Gastrocnemius medialis (tissue), 4 donors: ENCODE results near the gene ZNF668. TPM values are rescaled to one million over a fixed set of nuclear protein-coding genes. Genes with fewer than 3 reads are reported as not detected.

Experiments used
- ATAC-seq, 2 donors: fragments of 150-250 bp; one replicate each; pipeline ENCODE4 v1.9.1; 2016
- DNase-seq, 2 donors: peaks; one replicate each; pipeline ENCODE4 v3.0.0-alpha.2; 2019
- H3K27ac ChIP-seq, 4 donors: fragments of 200-600 bp; sonication (generic); 1 replicate in 1 of 4; 2 replicates in 3 of 4; pipeline ENCODE4 v1.5.1; 2016 to 2018; ENCODE audit warnings: mild to moderate bottlenecking in 2 of 4, moderate library complexity in 1 of 4
- H3K27me3 ChIP-seq, 3 donors: fragments of 200-600 bp; sonication (generic) in 2 of 3; 1 replicate in 1 of 3; 2 replicates in 2 of 3; pipeline versions ENCODE4 v1.5.1 to v1.6.0; 2016 to 2019; ENCODE audit warnings: mild to moderate bottlenecking in 1 of 3, moderate library complexity in 1 of 3
- H3K36me3 ChIP-seq, 2 donors: fragments of 200-600 bp; sonication (generic) in 1 of 2; one replicate each; pipeline ENCODE4 v1.5.1; 2017 to 2018
- H3K4me1 ChIP-seq, 2 donors: fragments of 200-600 bp; sonication (generic) in 1 of 2; one replicate each; pipeline ENCODE4 v1.5.1; 2016 to 2017; ENCODE audit warnings: mild to moderate bottlenecking in 2 of 2
- H3K4me3 ChIP-seq, 4 donors: fragments of 200-600 bp; sonication (generic) in 3 of 4; 1 replicate in 1 of 4; 2 replicates in 3 of 4; pipeline ENCODE4 v1.5.1; 2016 to 2019; ENCODE audit warnings: mild to moderate bottlenecking in 2 of 4
- H3K9me3 ChIP-seq, 3 donors: fragments of 200-600 bp; sonication (generic) in 2 of 3; 1 replicate in 1 of 3; 2 replicates in 2 of 3; pipeline ENCODE4 v1.5.1; 2016 to 2019
- CTCF ChIP-seq, 5 experiments: fragments of 450-650 bp in 3 of 5; fragments of 200-600 bp in 2 of 5; sonication (generic) in 2 of 5; IDR thresholded peaks in 4 of 5; conservative IDR thresholded peaks in 1 of 5; 1 replicate in 4 of 5; 2 replicates in 1 of 5; pipeline ENCODE4 v1.5.1; 2016 to 2019; ENCODE audit warnings: antibody characterized with exemption in 5 of 5, mild to moderate bottlenecking in 3 of 5, moderate library complexity in 3 of 5
- POLR2A ChIP-seq, 2 donors: fragments of 450-650 bp; IDR thresholded peaks; one replicate each; pipeline ENCODE4 v1.6.1; 2017; ENCODE audit warnings: antibody characterized with exemption in 2 of 2, mild to moderate bottlenecking in 2 of 2, moderate library complexity in 2 of 2
- in situ Hi-C, 4 donors: fragments of 200-750 bp; cut with MboI; loops; one replicate each; pipeline versions ENCODE4 v1.15.0 to v1.8.0; 2017; ENCODE audit warnings: low sequenced_read_pairs in 4 of 4
- intact Hi-C: fragments of 100-400 bp; cut with DNase I; formaldehyde crosslinking; loops from one replicate; pipeline ENCODE4 v1.15.1; 2023; ENCODE audit warnings: low total_unique reads
- total RNA-seq, 4 donors: library from RNA; depleted of rRNA; stranded (reverse); fragments of >200 nt; gene quantifications; one replicate each; pipeline versions ENCODE4 v1.1.0 to v1.2.3, GENCODE V29; 2016

ZNF668 gene
- total RNA-seq, 4 donors from 2014 or later, result 6.6 to 16.0 (median 11.0) TPM

- Histone ChIP-seq H3K9me3 (no peaks in the 10 kb centered on the region), H3K4me1 (no peaks in the 10 kb centered on the region), H3K27me3 (no peaks in the 10 kb centered on the region), H3K36me3 (peaks cover 0 to 35% of the 10 kb centered on the region in 2 donors), H3K4me3 (no peak overlapping the region), H3K27ac (no peak overlapping the region)
- no peak for ATAC-seq
- in situ Hi-C loops (loop anchor here in 1 of 4 donors (25.0 kb wide), 1 partner anchor 96 kb away; the partner anchor contains the start of gene HSD3B7), intact Hi-C loops (no loop called here)
- TF ChIP-seq POLR2A (IDR thresholded peaks at IDR 0.05), result no peak
- TF ChIP-seq CTCF (IDR thresholded peaks at IDR 0.05 in 4 of 5, conservative IDR thresholded peaks at IDR 0.05 in 1 of 5), result no peak
- DNase-seq, result no peak
These were observed 9.0 kb upstream of the ZNF668 start for GRCh38 chr16:31083081-31083480.

DNA sequence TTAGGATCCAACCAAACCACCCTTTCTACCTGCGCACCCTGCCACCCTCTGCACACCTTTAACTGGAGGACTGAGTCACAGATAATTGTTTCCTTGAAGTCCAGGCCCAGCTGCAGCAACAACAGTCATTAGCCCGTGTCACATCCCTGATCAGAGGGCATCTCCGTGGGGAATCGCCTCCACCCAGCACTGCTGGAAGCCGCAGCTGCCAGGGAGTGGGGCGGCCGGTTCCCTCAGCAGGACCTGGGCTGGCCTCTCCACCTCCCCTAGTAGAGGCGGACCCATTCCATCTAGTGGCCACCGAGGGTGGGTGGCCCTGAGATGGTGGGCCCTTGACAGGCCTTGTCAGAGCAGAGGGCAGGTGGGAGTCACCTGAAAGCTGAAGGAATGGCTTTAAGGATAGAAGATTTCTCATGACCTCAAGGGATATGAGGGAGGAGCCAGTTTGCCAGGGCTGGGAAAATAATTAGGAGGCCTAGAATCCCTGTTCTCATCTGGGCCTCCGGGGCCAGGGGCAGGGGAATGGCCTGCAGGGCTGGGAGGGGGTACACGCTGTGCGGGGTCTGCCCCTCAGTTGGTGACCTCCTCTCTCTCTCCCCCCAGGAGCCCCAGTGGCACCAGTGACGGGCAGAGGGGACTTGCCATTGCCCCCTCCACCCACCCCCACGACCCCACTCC lies 8.5 kb upstream of the ZNF668 start:
- Histone ChIP-seq H3K9me3 (no peaks in the 10 kb centered on the region), H3K36me3 (peaks cover 0 to 41% of the 10 kb centered on the region in 2 donors), H3K27me3 (no peaks in the 10 kb centered on the region), H3K4me1 (no peaks in the 10 kb centered on the region), H3K27ac (no peak overlapping the region), H3K4me3 (no peak overlapping the region)
- DNase-seq, result no peak
- no peak for ATAC-seq
- intact Hi-C loops (no loop called here), in situ Hi-C loops (loop anchor here in 1 of 4 donors (25.0 kb wide), 1 partner anchor 95 kb away; the partner anchor contains the start of gene HSD3B7)
- TF ChIP-seq POLR2A (IDR thresholded peaks at IDR 0.05), result no peak
- TF ChIP-seq CTCF (IDR thresholded peaks at IDR 0.05 in 4 of 5, conservative IDR thresholded peaks at IDR 0.05 in 1 of 5), result no peak

DNA sequence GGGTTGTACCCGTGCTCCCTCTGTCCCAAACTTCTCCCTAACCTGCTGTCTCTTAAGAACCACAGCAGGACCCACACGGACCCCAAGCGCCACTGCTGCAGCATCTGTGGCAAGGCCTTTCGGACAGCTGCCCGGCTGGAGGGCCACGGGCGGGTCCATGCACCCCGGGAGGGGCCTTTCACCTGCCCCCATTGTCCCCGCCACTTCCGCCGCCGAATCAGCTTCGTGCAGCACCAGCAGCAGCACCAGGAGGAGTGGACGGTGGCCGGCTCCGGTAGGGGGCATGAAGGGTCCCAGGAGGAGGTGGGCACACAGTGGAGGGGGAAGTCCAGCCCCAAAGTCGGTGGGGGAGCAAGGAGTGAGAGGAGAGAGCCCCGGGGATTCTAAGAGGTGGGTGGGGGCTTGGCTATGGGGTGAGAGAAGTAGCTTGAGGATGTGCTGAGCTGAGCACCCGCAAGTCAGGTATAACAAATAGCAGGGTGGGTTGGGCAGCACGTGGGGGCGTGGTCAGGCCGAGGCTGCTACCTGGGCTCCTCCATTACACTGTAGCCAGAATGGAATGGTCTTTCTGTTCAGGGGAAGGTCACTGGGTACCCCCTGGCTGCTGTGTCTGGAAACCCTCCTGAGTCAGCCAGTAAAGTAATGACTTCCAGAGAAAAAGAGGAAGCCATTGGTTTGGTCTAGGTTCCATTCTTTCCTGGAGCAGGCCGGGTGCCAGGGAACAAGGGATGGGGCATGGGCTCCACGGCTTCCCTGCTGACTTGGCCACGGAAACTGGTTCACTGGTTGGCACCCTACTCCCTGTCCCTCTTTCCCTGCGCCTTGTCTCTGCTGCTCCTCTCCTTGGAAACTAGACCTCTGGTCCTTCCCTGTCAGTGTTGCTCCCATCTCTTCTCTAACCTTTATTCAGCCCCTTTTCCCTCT lies 7.7 kb upstream of the ZNF668 start:
- Histone ChIP-seq H3K27ac (no peak overlapping the region), H3K27me3 (no peaks in the 10 kb centered on the region), H3K4me1 (no peaks in the 10 kb centered on the region), H3K36me3 (peaks cover 0 to 49% of the 10 kb centered on the region in 2 donors), H3K9me3 (no peaks in the 10 kb centered on the region), H3K4me3 (no peak overlapping the region)
- no peak for TF ChIP-seq POLR2A (IDR thresholded peaks at IDR 0.05)
- TF ChIP-seq CTCF (IDR thresholded peaks at IDR 0.05 in 4 of 5, conservative IDR thresholded peaks at IDR 0.05 in 1 of 5), result no peak
- intact Hi-C loops, result no loop called here
- ATAC-seq, result no peak
- in situ Hi-C loops, result loop anchor here in 1 of 4 donors (25.0 kb wide), 1 partner anchor 94 kb away; the partner anchor contains the start of gene HSD3B7
- DNase-seq, result no peak

DNA sequence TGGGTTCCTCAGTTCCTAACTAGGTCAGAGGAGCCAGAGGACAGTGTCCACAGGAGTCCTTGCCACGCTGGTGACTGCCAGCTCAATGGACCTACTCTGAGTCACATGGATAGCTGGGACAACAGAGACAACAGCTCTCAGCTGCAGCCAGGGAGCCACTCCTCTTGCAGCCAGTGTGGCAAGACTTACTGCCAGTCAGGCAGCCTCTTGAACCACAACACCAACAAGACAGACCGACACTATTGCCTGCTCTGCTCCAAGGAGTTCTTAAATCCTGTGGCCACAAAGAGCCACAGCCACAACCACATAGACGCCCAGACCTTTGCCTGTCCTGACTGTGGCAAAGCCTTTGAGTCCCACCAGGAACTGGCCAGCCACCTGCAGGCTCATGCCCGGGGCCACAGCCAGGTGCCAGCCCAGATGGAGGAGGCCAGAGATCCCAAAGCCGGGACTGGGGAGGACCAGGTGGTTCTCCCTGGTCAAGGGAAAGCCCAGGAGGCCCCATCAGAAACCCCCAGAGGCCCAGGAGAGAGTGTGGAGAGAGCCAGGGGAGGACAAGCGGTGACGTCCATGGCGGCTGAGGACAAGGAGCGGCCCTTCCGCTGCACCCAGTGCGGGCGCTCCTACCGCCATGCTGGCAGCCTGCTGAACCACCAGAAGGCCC lies 6.8 kb upstream of the ZNF668 start:
- Histone ChIP-seq H3K27ac (no peak overlapping the region), H3K4me1 (peaks cover 0 to under 1% of the 10 kb centered on the region in 2 donors), H3K9me3 (no peaks in the 10 kb centered on the region), H3K36me3 (peaks cover 0 to 55% of the 10 kb centered on the region in 2 donors), H3K4me3 (no peak overlapping the region), H3K27me3 (no peaks in the 10 kb centered on the region)
- in situ Hi-C loops, result loop anchor here in 1 of 4 donors (25.0 kb wide), 1 partner anchor 94 kb away; the partner anchor contains the start of gene HSD3B7
- ATAC-seq, result no peak
- intact Hi-C loops, result no loop called here
- TF ChIP-seq CTCF (IDR thresholded peaks at IDR 0.05 in 4 of 5, conservative IDR thresholded peaks at IDR 0.05 in 1 of 5), result no peak
- TF ChIP-seq POLR2A (IDR thresholded peaks at IDR 0.05), result no peak
- no peak for DNase-seq
